WTC11 (cell line): Measurements from ENCODE around the gene SGPP2.

Experiments
- FOXP1 ChIP-seq: sonication (generic); formaldehyde crosslinking; IDR thresholded peaks from 2 replicates; pipeline ENCODE4 v1.8.0; 2022; ENCODE audit warnings: missing genetic modification reagents, mild to moderate bottlenecking, moderate library complexity, borderline replicate concordance
- JUN ChIP-seq: sonication (generic); formaldehyde crosslinking; IDR thresholded peaks from 2 replicates; pipeline ENCODE4 v1.8.0; 2023; ENCODE audit warnings: mild to moderate bottlenecking, missing genetic modification reagents
- ZNF121 ChIP-seq: sonication (generic); formaldehyde crosslinking; IDR thresholded peaks from 2 replicates; pipeline ENCODE4 v1.8.0; 2023; ENCODE audit warnings: missing genetic modification reagents
- TF ChIP-seq, protein P1 (sequence below): sonication (generic); formaldehyde crosslinking; IDR thresholded peaks from 2 replicates; pipeline ENCODE4 v1.8.0; 2022; ENCODE audit warnings: mild to moderate bottlenecking, missing genetic modification reagents
- TF ChIP-seq, protein P2 (sequence below): fragments of 200-600 bp; IDR thresholded peaks from 2 replicates; pipeline ENCODE4 v1.8.0; 2022; ENCODE audit warnings: antibody characterized with exemption
- TF ChIP-seq, protein P3 (sequence below): sonication (generic); formaldehyde crosslinking; IDR thresholded peaks from 2 replicates; pipeline ENCODE4 v1.8.1; 2023; ENCODE audit warnings: mild to moderate bottlenecking, missing genetic modification reagents, borderline replicate concordance
- TF ChIP-seq, protein P4 (sequence below): sonication (generic); formaldehyde crosslinking; IDR thresholded peaks from 2 replicates; pipeline ENCODE4 v1.8.0; 2022; ENCODE audit warnings: missing genetic modification reagents
- TF ChIP-seq, protein P5 (sequence below): sonication (generic); formaldehyde crosslinking; IDR thresholded peaks from 2 replicates; pipeline ENCODE4 v1.8.1; 2023; ENCODE audit warnings: mild to moderate bottlenecking, moderate library complexity, missing genetic modification reagents
- TF ChIP-seq, protein P6 (sequence below): fragments of 250-450 bp; sonication (Bioruptor Pico); IDR thresholded peaks from 2 replicates; pipeline ENCODE4 v2.1.2; 2022; ENCODE audit warnings: mild to moderate bottlenecking, moderate library complexity

DNA sequence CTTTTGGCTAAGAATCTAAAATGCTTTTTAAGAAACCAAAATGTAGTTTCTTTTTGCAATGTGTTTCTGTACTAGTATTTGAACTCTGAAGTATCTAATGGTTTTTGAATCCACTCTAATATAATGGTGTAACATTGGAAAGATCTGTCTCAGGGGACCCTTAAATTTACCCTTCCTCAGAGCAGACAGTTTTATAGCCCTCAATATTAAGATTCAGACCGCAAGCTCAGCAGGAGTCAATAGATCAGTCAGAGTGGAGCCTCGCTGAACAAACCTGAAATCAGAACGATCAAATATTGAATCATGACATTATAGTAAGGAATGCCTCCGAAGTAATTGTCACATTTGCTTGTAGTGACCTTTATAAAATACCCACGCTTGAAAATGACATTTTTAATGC is 18.3 kb downstream of the SGPP2 start:
- TF ChIP-seq, protein P1, sequence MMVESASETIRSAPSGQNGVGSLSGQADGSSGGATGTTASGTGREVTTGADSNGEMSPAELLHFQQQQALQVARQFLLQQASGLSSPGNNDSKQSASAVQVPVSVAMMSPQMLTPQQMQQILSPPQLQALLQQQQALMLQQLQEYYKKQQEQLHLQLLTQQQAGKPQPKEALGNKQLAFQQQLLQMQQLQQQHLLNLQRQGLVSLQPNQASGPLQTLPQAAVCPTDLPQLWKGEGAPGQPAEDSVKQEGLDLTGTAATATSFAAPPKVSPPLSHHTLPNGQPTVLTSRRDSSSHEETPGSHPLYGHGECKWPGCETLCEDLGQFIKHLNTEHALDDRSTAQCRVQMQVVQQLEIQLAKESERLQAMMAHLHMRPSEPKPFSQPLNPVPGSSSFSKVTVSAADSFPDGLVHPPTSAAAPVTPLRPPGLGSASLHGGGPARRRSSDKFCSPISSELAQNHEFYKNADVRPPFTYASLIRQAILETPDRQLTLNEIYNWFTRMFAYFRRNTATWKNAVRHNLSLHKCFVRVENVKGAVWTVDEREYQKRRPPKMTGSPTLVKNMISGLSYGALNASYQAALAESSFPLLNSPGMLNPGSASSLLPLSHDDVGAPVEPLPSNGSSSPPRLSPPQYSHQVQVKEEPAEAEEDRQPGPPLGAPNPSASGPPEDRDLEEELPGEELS (CRISPR knock-in tag), result no peak
- TF ChIP-seq, protein P2, sequence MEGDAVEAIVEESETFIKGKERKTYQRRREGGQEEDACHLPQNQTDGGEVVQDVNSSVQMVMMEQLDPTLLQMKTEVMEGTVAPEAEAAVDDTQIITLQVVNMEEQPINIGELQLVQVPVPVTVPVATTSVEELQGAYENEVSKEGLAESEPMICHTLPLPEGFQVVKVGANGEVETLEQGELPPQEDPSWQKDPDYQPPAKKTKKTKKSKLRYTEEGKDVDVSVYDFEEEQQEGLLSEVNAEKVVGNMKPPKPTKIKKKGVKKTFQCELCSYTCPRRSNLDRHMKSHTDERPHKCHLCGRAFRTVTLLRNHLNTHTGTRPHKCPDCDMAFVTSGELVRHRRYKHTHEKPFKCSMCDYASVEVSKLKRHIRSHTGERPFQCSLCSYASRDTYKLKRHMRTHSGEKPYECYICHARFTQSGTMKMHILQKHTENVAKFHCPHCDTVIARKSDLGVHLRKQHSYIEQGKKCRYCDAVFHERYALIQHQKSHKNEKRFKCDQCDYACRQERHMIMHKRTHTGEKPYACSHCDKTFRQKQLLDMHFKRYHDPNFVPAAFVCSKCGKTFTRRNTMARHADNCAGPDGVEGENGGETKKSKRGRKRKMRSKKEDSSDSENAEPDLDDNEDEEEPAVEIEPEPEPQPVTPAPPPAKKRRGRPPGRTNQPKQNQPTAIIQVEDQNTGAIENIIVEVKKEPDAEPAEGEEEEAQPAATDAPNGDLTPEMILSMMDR, result no peak
- TF ChIP-seq, protein P3, sequence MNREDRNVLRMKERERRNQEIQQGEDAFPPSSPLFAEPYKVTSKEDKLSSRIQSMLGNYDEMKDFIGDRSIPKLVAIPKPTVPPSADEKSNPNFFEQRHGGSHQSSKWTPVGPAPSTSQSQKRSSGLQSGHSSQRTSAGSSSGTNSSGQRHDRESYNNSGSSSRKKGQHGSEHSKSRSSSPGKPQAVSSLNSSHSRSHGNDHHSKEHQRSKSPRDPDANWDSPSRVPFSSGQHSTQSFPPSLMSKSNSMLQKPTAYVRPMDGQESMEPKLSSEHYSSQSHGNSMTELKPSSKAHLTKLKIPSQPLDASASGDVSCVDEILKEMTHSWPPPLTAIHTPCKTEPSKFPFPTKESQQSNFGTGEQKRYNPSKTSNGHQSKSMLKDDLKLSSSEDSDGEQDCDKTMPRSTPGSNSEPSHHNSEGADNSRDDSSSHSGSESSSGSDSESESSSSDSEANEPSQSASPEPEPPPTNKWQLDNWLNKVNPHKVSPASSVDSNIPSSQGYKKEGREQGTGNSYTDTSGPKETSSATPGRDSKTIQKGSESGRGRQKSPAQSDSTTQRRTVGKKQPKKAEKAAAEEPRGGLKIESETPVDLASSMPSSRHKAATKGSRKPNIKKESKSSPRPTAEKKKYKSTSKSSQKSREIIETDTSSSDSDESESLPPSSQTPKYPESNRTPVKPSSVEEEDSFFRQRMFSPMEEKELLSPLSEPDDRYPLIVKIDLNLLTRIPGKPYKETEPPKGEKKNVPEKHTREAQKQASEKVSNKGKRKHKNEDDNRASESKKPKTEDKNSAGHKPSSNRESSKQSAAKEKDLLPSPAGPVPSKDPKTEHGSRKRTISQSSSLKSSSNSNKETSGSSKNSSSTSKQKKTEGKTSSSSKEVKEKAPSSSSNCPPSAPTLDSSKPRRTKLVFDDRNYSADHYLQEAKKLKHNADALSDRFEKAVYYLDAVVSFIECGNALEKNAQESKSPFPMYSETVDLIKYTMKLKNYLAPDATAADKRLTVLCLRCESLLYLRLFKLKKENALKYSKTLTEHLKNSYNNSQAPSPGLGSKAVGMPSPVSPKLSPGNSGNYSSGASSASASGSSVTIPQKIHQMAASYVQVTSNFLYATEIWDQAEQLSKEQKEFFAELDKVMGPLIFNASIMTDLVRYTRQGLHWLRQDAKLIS (CRISPR knock-in tag), result no peak
- no peak for TF ChIP-seq FOXP1 (CRISPR knock-in tag)
- TF ChIP-seq, protein P4, sequence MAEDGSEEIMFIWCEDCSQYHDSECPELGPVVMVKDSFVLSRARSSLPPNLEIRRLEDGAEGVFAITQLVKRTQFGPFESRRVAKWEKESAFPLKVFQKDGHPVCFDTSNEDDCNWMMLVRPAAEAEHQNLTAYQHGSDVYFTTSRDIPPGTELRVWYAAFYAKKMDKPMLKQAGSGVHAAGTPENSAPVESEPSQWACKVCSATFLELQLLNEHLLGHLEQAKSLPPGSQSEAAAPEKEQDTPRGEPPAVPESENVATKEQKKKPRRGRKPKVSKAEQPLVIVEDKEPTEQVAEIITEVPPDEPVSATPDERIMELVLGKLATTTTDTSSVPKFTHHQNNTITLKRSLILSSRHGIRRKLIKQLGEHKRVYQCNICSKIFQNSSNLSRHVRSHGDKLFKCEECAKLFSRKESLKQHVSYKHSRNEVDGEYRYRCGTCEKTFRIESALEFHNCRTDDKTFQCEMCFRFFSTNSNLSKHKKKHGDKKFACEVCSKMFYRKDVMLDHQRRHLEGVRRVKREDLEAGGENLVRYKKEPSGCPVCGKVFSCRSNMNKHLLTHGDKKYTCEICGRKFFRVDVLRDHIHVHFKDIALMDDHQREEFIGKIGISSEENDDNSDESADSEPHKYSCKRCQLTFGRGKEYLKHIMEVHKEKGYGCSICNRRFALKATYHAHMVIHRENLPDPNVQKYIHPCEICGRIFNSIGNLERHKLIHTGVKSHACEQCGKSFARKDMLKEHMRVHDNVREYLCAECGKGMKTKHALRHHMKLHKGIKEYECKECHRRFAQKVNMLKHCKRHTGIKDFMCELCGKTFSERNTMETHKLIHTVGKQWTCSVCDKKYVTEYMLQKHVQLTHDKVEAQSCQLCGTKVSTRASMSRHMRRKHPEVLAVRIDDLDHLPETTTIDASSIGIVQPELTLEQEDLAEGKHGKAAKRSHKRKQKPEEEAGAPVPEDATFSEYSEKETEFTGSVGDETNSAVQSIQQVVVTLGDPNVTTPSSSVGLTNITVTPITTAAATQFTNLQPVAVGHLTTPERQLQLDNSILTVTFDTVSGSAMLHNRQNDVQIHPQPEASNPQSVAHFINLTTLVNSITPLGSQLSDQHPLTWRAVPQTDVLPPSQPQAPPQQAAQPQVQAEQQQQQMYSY (CRISPR knock-in tag), result no peak
- TF ChIP-seq, protein P5, sequence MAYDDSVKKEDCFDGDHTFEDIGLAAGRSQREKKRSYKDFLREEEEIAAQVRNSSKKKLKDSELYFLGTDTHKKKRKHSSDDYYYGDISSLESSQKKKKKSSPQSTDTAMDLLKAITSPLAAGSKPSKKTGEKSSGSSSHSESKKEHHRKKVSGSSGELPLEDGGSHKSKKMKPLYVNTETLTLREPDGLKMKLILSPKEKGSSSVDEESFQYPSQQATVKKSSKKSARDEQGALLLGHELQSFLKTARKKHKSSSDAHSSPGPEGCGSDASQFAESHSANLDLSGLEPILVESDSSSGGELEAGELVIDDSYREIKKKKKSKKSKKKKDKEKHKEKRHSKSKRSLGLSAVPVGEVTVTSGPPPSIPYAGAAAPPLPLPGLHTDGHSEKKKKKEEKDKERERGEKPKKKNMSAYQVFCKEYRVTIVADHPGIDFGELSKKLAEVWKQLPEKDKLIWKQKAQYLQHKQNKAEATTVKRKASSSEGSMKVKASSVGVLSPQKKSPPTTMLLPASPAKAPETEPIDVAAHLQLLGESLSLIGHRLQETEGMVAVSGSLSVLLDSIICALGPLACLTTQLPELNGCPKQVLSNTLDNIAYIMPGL, result no peak
- no peak for TF ChIP-seq ZNF121 (CRISPR knock-in tag)
- TF ChIP-seq, protein P6, sequence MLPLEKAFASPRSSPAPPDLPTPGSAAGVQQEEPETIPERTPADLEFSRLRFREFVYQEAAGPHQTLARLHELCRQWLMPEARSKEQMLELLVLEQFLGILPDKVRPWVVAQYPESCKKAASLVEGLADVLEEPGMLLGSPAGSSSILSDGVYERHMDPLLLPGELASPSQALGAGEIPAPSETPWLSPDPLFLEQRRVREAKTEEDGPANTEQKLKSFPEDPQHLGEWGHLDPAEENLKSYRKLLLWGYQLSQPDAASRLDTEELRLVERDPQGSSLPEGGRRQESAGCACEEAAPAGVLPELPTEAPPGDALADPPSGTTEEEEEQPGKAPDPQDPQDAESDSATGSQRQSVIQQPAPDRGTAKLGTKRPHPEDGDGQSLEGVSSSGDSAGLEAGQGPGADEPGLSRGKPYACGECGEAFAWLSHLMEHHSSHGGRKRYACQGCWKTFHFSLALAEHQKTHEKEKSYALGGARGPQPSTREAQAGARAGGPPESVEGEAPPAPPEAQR, result no peak
- no peak for TF ChIP-seq JUN (CRISPR knock-in tag)
